Stimulated activated naive CD4-positive, alpha-beta T cell treated with Interleukin-2 at 50 U/mL for 16 hours (primary cell): ENCODE measurements around the gene CNKSR2.

Experiments
- DNase-seq: peaks from one replicate; lab custom pipeline; 2025; lab: John Stamatoyannopoulos, UW

CNKSR2 gene

GRCh38 chrX:21674430-21675186 is 300.4 kb downstream of the CNKSR2 start:
- DNase-seq, result no peak

- DNase-seq, result no peak
Measured at GRCh38 chrX:21675931-21676330, 301.7 kb downstream of the CNKSR2 start.

DNA sequence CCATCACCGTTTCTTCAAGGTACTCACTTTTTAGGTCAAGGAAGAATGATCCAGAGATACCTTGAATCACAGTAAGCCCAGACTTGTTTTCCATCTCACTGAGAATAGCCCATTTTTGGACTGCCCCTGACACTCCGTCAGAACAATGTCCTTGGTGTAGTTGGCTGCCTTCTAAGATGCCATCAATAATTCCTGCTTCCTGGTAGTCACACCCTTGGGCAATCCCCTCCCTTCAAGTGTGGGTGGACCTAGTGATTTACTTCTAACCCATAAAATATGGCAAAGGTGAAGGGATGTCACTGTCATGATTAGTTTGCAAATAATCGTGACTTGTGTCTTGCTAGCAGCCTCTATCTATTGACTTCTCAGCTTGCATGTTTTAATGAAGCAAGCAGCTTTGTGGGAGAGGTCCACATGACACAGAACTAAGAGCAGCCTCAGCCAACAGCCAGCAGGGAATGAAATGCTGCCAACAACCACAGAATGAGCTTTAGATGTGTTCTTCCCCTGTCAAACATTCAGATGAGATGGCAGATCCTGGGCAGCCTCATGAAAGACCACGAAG is 303.9 kb downstream of the CNKSR2 start:
- no peak for DNase-seq

- no peak for DNase-seq
Measured at GRCh38 chrX:21683941-21684340, 309.7 kb downstream of the CNKSR2 start.

GRCh38 chrX:21691512-21692018 is 317.3 kb downstream of the CNKSR2 start:
- no peak for DNase-seq

DNA sequence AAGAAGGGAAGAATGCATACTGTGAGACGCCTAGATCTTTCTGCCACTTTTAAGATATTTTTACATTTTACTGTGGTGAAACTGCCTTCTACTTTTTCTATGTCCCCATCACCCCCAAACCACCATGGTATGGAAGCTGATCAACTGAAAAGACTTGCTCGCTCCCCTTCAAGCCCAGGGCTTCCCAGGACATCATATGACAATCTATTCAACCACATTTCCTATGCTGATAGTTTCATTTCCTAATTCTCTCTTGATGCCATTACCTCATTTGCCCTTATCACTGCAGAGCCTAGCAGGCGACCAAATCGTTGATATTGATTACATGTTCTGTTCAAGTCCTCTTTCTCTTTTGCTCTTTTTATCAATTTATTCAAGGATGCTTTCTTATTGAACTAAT is 324.1 kb downstream of the CNKSR2 start:
- DNase-seq, result no peak

- no peak for DNase-seq
Measured at GRCh38 chrX:21699136-21699535, 324.9 kb downstream of the CNKSR2 start.

GRCh38 chrX:21700275-21700674 is 326.1 kb downstream of the CNKSR2 start:
- no peak for DNase-seq

DNA sequence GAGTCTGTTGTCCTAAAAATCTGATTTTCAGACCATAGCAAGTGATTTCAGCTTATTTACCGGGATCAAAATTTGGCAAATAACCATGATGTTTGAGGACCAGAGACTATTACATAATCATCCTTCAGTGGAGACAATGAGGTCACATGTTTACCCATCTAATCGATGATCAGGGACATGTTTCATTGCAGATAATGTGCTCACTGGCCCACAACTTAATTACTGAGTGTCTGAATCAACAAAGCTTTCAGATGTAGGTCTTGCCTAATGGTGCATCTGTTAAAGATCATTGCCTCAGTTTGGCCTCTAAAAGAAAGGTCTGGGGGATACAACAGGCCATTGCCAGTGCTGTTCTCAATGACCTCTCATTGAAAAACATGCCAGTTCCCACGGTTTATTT is 326.7 kb downstream of the CNKSR2 start:
- DNase-seq, result no peak

GRCh38 chrX:21702725-21703124 is 328.5 kb downstream of the CNKSR2 start:
- no peak for DNase-seq
